Activated B cell treated with CpG ODN at 0.5 μM for 24 hours (primary cell): Measurements from ENCODE around the gene EIF3A. TPM values are rescaled to one million over a fixed set of nuclear protein-coding genes. Genes with fewer than 3 reads are reported as not detected.

Source experiments
- ATAC-seq: fragments of 200-7000 bp; cut with Tn5 transposase; one replicate; pipeline ENCODE4 v1.10.0; 2021; ENCODE audit warnings: low read depth, mild to moderate bottlenecking, moderate library complexity
- CTCF ChIA-PET: fragments of 350-600 bp; sonication (Branson Sonifier 250); formaldehyde crosslinking; loops from one replicate; lab custom pipeline; 2021; ENCODE audit warnings: antibody characterized with exemption; lab: Charles Lee
- POLR2A ChIA-PET: fragments of 350-600 bp; sonication (Branson Sonifier 250); formaldehyde crosslinking; loops from one replicate; lab custom pipeline; 2021; ENCODE audit warnings: antibody characterized with exemption; lab: Charles Lee
- DNase-seq: peaks from one replicate; pipeline ENCODE4 v3.0.0; 2022
- H3K27ac Mint-ChIP-seq: one replicate; pipeline ENCODE4 v1.8.0; 2020; ENCODE audit warnings: mixed read lengths
- H3K27me3 Mint-ChIP-seq: one replicate; pipeline ENCODE4 v1.8.0; 2021; ENCODE audit warnings: mixed read lengths
- H3K36me3 Mint-ChIP-seq: one replicate; pipeline ENCODE4 v1.8.0; 2021; ENCODE audit warnings: low read depth, mixed read lengths
- H3K4me1 Mint-ChIP-seq: one replicate; pipeline ENCODE4 v1.8.0; 2021; ENCODE audit warnings: mixed read lengths
- H3K4me3 Mint-ChIP-seq: one replicate; pipeline ENCODE4 v1.8.0; 2020; ENCODE audit warnings: mild to moderate bottlenecking, mixed read lengths
- H3K9me3 Mint-ChIP-seq: one replicate; pipeline ENCODE4 v1.8.0; 2020; ENCODE audit warnings: mixed read lengths
- intact Hi-C: fragments of 100-400 bp; cut with micrococcal nuclease; formaldehyde crosslinking; loops from one replicate; pipeline ENCODE4 v1.15.1; 2024
- total RNA-seq: library from RNA; stranded (reverse); gene quantifications from 2 replicates; pipeline ENCODE4 v1.2.3, GENCODE V29; 2022
- TF ChIP-seq, protein P1 (sequence below): fragments of 200-600 bp; IDR thresholded peaks from one replicate; pipeline ENCODE4 v1.8.0; 2022; ENCODE audit warnings: antibody characterized with exemption, mild to moderate bottlenecking

Gene EIF3A, protein sequence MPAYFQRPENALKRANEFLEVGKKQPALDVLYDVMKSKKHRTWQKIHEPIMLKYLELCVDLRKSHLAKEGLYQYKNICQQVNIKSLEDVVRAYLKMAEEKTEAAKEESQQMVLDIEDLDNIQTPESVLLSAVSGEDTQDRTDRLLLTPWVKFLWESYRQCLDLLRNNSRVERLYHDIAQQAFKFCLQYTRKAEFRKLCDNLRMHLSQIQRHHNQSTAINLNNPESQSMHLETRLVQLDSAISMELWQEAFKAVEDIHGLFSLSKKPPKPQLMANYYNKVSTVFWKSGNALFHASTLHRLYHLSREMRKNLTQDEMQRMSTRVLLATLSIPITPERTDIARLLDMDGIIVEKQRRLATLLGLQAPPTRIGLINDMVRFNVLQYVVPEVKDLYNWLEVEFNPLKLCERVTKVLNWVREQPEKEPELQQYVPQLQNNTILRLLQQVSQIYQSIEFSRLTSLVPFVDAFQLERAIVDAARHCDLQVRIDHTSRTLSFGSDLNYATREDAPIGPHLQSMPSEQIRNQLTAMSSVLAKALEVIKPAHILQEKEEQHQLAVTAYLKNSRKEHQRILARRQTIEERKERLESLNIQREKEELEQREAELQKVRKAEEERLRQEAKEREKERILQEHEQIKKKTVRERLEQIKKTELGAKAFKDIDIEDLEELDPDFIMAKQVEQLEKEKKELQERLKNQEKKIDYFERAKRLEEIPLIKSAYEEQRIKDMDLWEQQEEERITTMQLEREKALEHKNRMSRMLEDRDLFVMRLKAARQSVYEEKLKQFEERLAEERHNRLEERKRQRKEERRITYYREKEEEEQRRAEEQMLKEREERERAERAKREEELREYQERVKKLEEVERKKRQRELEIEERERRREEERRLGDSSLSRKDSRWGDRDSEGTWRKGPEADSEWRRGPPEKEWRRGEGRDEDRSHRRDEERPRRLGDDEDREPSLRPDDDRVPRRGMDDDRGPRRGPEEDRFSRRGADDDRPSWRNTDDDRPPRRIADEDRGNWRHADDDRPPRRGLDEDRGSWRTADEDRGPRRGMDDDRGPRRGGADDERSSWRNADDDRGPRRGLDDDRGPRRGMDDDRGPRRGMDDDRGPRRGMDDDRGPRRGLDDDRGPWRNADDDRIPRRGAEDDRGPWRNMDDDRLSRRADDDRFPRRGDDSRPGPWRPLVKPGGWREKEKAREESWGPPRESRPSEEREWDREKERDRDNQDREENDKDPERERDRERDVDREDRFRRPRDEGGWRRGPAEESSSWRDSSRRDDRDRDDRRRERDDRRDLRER (N-terminal part only)
- total RNA-seq = 109 and 114 TPM in 2 replicates

DNA sequence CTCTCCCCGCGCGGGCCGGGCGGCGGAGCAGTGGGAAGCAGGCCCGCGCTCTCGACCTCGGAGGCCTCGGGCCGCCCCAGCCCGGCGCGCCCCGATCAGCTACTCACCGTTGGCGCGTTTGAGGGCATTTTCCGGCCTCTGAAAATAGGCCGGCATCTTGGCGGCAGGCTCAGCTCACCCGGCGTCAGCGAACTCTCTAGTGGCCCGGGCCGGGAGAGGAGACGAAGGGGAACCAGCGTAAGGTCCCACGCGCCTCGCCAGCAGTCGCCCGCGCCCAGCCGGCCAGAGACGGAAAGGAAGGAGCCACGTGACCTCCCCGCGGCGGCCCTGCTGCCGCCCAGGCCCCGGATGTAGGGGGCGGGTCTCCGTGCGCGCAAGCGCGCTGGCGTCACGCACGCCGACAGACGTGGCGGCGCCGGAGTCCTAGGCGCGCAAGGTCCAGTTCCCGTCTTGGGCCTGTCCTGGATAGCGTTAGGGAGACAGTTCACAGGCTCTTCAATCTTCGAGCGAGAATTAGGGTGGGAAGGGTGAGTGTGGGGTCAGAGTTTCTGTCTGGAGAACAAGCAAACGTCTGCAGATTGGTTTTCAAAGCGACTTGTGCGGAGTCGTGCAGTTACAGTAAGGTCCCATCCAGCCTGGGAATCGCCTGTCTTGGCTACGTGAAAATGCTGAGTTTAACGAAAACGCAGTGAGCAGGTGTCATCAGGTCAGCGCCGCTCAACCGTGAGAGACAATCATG, at the start of gene EIF3A:
Gene EIF3A (minus strand): TSS at position 297 of the 739 bp plus-strand sequence. CDS start 141 bp downstream, at position 156.
- POLR2A ChIA-PET = interaction anchor here (0.5 to 2.2 kb wide), 7 partner anchors 20 to 792 kb away, joined by 3 to 13 read pairs (median 5); partner anchors contain the start of genes DENND10, MCMBP and SFXN4
- Mint-ChIP-seq H3K4me3 (peak within 1 kb of the TSS; percentile 89), H3K36me3 (peaks cover 27% of the 10 kb centered on the region), H3K27ac (peak within 1 kb of the TSS; percentile 93), H3K4me1 (peaks cover 49% of the 10 kb centered on the region), H3K27me3 (no peaks in the 10 kb centered on the region), H3K9me3 (no peaks in the 10 kb centered on the region)
- peak; percentile 79 for ATAC-seq
- intact Hi-C loops = loop anchor here (1.0 to 10.0 kb wide), 12 partner anchors 20 to 794 kb away; partner anchors contain the start of genes BAG3, DENND10, MCMBP and PRDX3
- TF ChIP-seq, protein P1, sequence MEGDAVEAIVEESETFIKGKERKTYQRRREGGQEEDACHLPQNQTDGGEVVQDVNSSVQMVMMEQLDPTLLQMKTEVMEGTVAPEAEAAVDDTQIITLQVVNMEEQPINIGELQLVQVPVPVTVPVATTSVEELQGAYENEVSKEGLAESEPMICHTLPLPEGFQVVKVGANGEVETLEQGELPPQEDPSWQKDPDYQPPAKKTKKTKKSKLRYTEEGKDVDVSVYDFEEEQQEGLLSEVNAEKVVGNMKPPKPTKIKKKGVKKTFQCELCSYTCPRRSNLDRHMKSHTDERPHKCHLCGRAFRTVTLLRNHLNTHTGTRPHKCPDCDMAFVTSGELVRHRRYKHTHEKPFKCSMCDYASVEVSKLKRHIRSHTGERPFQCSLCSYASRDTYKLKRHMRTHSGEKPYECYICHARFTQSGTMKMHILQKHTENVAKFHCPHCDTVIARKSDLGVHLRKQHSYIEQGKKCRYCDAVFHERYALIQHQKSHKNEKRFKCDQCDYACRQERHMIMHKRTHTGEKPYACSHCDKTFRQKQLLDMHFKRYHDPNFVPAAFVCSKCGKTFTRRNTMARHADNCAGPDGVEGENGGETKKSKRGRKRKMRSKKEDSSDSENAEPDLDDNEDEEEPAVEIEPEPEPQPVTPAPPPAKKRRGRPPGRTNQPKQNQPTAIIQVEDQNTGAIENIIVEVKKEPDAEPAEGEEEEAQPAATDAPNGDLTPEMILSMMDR = no peak
- peak; percentile 97 for DNase-seq
- CTCF ChIA-PET = no interaction called here

DNA sequence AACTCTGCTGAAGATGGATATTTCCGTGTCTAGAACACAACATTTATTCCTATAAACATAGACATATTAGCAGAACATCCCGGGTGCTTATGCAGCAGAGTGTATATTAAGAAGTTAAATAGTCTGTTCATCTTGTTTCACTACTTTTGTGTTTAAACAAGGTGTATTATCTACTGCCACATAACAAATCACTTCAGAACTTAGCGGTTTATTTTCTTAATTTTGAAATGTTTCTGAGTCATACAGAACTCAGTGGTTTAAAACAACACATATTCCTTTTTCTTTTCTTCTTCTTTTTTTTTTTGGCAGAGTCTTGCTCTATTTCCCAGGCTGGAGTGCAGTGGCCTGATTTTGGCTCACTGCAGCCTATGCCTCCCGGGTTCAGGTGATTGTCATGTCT, 49.1 kb upstream of the EIF3A start:
- POLR2A ChIA-PET = no interaction called here
- DNase-seq = no peak
- Mint-ChIP-seq H3K4me1 (peaks cover 17% of the 10 kb centered on the region), H3K9me3 (no peaks in the 10 kb centered on the region), H3K27me3 (no peaks in the 10 kb centered on the region), H3K27ac (no peak overlapping the region), H3K4me3 (no peak overlapping the region), H3K36me3 (peaks cover 45% of the 10 kb centered on the region)
- intact Hi-C loops = loop anchor here (5.0 kb wide), 1 partner anchor 47 kb away; the partner anchor contains the start of gene EIF3A
- CTCF ChIA-PET = no interaction called here
- no peak for ATAC-seq
- TF ChIP-seq, protein P1 = no peak

DNA sequence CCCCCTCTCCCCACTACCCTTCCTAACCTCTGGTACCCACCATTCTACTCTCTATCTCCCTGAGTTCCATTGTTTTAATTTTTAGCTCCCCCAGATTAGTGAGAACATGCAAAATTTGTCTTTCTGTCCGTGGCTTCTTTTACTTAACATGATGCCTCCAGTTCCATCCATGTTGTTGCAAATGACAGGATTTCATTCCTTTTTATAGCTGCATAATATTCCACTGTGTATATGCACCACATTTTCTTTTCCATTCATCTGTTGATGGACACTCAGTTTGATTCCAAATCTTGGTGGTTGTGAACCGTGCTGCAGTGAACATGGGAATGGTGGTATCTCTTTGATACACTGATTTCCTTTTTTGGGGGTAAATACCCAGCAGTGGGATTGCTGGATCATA, 45.3 kb upstream of the EIF3A start:
- H3K36me3 Mint-ChIP-seq = peaks cover 53% of the 10 kb centered on the region
- ChIA-PET POLR2A (interaction anchor here (0.7 kb wide), 1 partner anchor 10 kb away, joined by 14 read pairs; no protein-coding TSS in a partner anchor), CTCF (no interaction called here)
- TF ChIP-seq, protein P1 = no peak
- no peak overlapping the region for H3K4me3 Mint-ChIP-seq
- no peak overlapping the region for H3K27ac Mint-ChIP-seq
- no peak for ATAC-seq
- H3K27me3 Mint-ChIP-seq = no peaks in the 10 kb centered on the region
- H3K9me3 Mint-ChIP-seq = no peaks in the 10 kb centered on the region
- peaks cover 6% of the 10 kb centered on the region for H3K4me1 Mint-ChIP-seq
- DNase-seq = no peak
- intact Hi-C loops = no loop called here

DNA sequence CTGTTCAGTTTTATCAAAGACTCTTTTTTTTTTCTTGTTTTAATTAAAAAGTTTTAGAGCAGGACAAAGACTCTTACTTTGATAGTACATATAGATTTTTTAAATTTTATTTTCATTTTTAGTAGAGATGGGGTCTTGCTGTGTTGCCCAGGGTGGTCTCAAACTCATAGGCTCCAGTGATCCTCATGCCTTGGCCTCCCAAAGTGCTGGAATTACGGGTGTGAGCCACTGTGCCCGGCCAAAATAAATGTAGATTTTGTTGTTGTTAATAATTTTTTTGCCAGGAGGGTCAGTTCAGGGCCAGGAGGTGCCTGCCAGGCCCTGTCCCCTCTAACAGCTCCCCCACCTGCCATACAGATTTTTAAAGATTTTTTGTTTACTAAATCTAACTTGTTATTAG, 40.3 kb upstream of the EIF3A start:
- Mint-ChIP-seq H3K36me3 (peaks cover 46% of the 10 kb centered on the region), H3K9me3 (no peaks in the 10 kb centered on the region), H3K4me3 (no peak overlapping the region), H3K27me3 (no peaks in the 10 kb centered on the region), H3K4me1 (peaks cover 4% of the 10 kb centered on the region), H3K27ac (no peak overlapping the region)
- TF ChIP-seq, protein P1 = no peak
- ATAC-seq (no peak), DNase-seq (no peak)
- ChIA-PET POLR2A (no interaction called here), CTCF (no interaction called here)
- intact Hi-C loops = no loop called here
